Measurements from ENCODE around the gene CHRNB1.

The CHRNB1 gene

GRCh38 chr17:7444682-7445618, at the start of gene CHRNB1:
Gene CHRNB1 (plus strand): TSS chr17:7445061. CDS start chr17:7445128, 67 bp downstream.
- peak; percentile 69 for DNase-seq

- no peak for DNase-seq
Observed at GRCh38 chr17:7396147-7396546, 48.7 kb upstream of the CHRNB1 start.

- no peak for DNase-seq
Observed at GRCh38 chr17:7398612-7399011, 46.2 kb upstream of the CHRNB1 start.

- DNase-seq: no peak
Observed at GRCh38 chr17:7403043-7403726, 41.7 kb upstream of the CHRNB1 start.

GRCh38 chr17:7403727-7403976, 41.2 kb upstream of the CHRNB1 start:
- DNase-seq: no peak

GRCh38 chr17:7403977-7404736, 40.7 kb upstream of the CHRNB1 start, which contains the start of gene TMEM256:
Gene TMEM256 (minus strand): TSS chr17:7404097. CDS start chr17:7404084, 13 bp downstream.
- peak; percentile 96 for DNase-seq

GRCh38 chr17:7404737-7405349, 40.0 kb upstream of the CHRNB1 start:
- no peak for DNase-seq

GRCh38 chr17:7405350-7406234, 39.3 kb upstream of the CHRNB1 start:
- no peak for DNase-seq

- DNase-seq: no peak
Observed at GRCh38 chr17:7406235-7406825, 38.5 kb upstream of the CHRNB1 start.

GRCh38 chr17:7407082-7407481, 37.8 kb upstream of the CHRNB1 start:
- DNase-seq: no peak

GRCh38 chr17:7407485-7408251, 37.2 kb upstream of the CHRNB1 start, which contains the start of gene NLGN2:
Gene NLGN2 (plus strand): TSS chr17:7407845. CDS start chr17:7408256, 411 bp downstream.
- no peak for DNase-seq

GRCh38 chr17:7408252-7408727, 36.6 kb upstream of the CHRNB1 start:
- no peak for DNase-seq

GRCh38 chr17:7408863-7409262, 36.0 kb upstream of the CHRNB1 start:
- DNase-seq: no peak

- DNase-seq: no peak
Observed at GRCh38 chr17:7409716-7410115, 35.1 kb upstream of the CHRNB1 start.

- no peak for DNase-seq
Observed at GRCh38 chr17:7410634-7411426, 34.0 kb upstream of the CHRNB1 start.

GRCh38 chr17:7411427-7411750, 33.5 kb upstream of the CHRNB1 start:
- DNase-seq: no peak

GRCh38 chr17:7413346-7413985, 31.4 kb upstream of the CHRNB1 start:
- no peak for DNase-seq

- DNase-seq: no peak
Observed at GRCh38 chr17:7414837-7415236, 30.0 kb upstream of the CHRNB1 start.

GRCh38 chr17:7415784-7416183, 29.1 kb upstream of the CHRNB1 start:
- no peak for DNase-seq
